SU-DHL-6 (cell line): ENCODE measurements around the gene GABRB1.

Source experiments
- H2AFZ ChIP-seq: fragments of 200-600 bp; sonication (generic); 2 replicates; pipeline ENCODE4 v1.6.1; 2014; ENCODE audit warnings: low read depth, mild to moderate bottlenecking, moderate library complexity, mixed read lengths, antibody characterized with exemption, low read length; ENCODE audit not compliant: severe bottlenecking
- H3F3A ChIP-seq: fragments of 200-600 bp; shearing (Covaris generic); 2 replicates; pipeline ENCODE4 v1.6.0; 2016; ENCODE audit warnings: antibody characterized with exemption, mild to moderate bottlenecking; ENCODE audit not compliant: insufficient read depth
- H3K27ac ChIP-seq: fragments of 200-600 bp; sonication (generic); 2 replicates; pipeline ENCODE4 v1.5.1; 2016; ENCODE audit warnings: low read depth, mild to moderate bottlenecking, low read length, moderate library complexity, mixed read lengths
- H3K27me3 ChIP-seq: fragments of 200-600 bp; sonication (generic), shearing (Covaris generic); 2 replicates; pipeline ENCODE4 v1.6.0; 2014; ENCODE audit warnings: mild to moderate bottlenecking, low read length
- H3K36me3 ChIP-seq: fragments of 200-600 bp; sonication (generic); 2 replicates; pipeline ENCODE4 v1.6.1; 2014; ENCODE audit warnings: mild to moderate bottlenecking, low read length, mixed read lengths
- H3K4me2 ChIP-seq: fragments of 300-600, 200-600 bp; shearing (Covaris generic), sonication (generic); 2 replicates; pipeline ENCODE4 v1.6.0; 2014; ENCODE audit warnings: low read length, low read depth, mild to moderate bottlenecking; ENCODE audit not compliant: poor library complexity, severe bottlenecking
- H3K4me3 ChIP-seq: fragments of 200-600 bp; sonication (generic); 2 replicates; pipeline ENCODE4 v1.5.1; 2014; ENCODE audit warnings: antibody characterized with exemption, low read length, mild to moderate bottlenecking, mixed read lengths; ENCODE audit not compliant: insufficient read depth, poor library complexity, severe bottlenecking
- H3K79me2 ChIP-seq: fragments of 200-600 bp; sonication (generic); 2 replicates; pipeline ENCODE4 v1.6.1; 2014; ENCODE audit warnings: mild to moderate bottlenecking, low read length, moderate library complexity; ENCODE audit not compliant: insufficient read depth
- H3K9ac ChIP-seq: fragments of 200-600 bp; sonication (generic); 2 replicates; pipeline ENCODE4 v1.7.0; 2014; ENCODE audit warnings: mild to moderate bottlenecking, low read length
- H3K9me2 ChIP-seq: fragments of 200-600 bp; sonication (generic); replicated peaks from 2 replicates; pipeline ENCODE4 v1.6.1; 2014; ENCODE audit warnings: low read length; ENCODE audit not compliant: insufficient read depth
- H3K9me3 ChIP-seq: fragments of 200-600 bp; sonication (generic); 2 replicates; pipeline ENCODE4 v1.6.1; 2014; ENCODE audit warnings: low read length, mixed read lengths; ENCODE audit not compliant: insufficient read depth
- H4K20me1 ChIP-seq: fragments of 200-600 bp; sonication (generic); 2 replicates; pipeline ENCODE4 v1.6.1; 2014; ENCODE audit warnings: low read depth, mild to moderate bottlenecking, antibody characterized with exemption, low read length, moderate library complexity, mixed read lengths
- EZH2phosphoT487 ChIP-seq: fragments of 200-600 bp; sonication (generic), shearing (Covaris generic); conservative IDR thresholded peaks from 2 replicates; pipeline ENCODE4 v1.6.1; 2018; ENCODE audit warnings: mild to moderate bottlenecking, antibody characterized with exemption, low read length, moderate library complexity, mixed read lengths
- TF ChIP-seq, protein P1 (sequence below): fragments of 200-600 bp; sonication (generic); IDR thresholded peaks from one replicate; pipeline ENCODE4 v1.5.1; 2017; ENCODE audit warnings: antibody characterized with exemption, mild to moderate bottlenecking, low read length, moderate library complexity; ENCODE audit not compliant: insufficient read depth, poor library complexity, severe bottlenecking

The GABRB1 gene

DNA sequence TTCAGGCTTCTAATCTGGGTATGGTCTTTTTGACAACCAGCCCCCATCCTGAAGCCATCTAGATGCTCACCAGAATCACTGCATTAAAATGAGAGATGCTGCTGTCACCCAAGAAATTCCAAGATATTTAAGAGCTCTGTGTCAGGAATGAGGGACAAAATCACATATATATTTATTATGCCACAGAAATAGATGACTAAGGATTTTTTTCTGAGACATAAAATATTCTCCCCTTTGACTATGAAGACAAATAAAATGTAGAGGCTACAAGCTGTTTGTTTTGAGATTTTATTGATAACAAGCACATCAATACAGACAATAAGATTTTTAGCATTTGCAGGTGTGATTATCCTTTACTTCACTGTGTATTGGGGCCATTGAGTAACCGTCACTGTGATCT lies 354.8 kb downstream of the GABRB1 start:
- H3K4me2 ChIP-seq: no peak overlapping the region
- no peaks in the 10 kb centered on the region for H3K36me3 ChIP-seq
- no peaks in the 10 kb centered on the region for H3K27me3 ChIP-seq
- TF ChIP-seq, protein P1, sequence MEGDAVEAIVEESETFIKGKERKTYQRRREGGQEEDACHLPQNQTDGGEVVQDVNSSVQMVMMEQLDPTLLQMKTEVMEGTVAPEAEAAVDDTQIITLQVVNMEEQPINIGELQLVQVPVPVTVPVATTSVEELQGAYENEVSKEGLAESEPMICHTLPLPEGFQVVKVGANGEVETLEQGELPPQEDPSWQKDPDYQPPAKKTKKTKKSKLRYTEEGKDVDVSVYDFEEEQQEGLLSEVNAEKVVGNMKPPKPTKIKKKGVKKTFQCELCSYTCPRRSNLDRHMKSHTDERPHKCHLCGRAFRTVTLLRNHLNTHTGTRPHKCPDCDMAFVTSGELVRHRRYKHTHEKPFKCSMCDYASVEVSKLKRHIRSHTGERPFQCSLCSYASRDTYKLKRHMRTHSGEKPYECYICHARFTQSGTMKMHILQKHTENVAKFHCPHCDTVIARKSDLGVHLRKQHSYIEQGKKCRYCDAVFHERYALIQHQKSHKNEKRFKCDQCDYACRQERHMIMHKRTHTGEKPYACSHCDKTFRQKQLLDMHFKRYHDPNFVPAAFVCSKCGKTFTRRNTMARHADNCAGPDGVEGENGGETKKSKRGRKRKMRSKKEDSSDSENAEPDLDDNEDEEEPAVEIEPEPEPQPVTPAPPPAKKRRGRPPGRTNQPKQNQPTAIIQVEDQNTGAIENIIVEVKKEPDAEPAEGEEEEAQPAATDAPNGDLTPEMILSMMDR: no peak
- no peak for TF ChIP-seq EZH2phosphoT487
- no peak overlapping the region for H2AFZ ChIP-seq
- H4K20me1 ChIP-seq: no peaks in the 10 kb centered on the region
- no peak overlapping the region for H3K4me3 ChIP-seq
- H3K9me2 ChIP-seq: no peaks in the 10 kb centered on the region
- no peaks in the 10 kb centered on the region for H3F3A ChIP-seq
- no peaks in the 10 kb centered on the region for H3K79me2 ChIP-seq
- no peaks in the 10 kb centered on the region for H3K9me3 ChIP-seq
- H3K27ac ChIP-seq: no peak overlapping the region
- H3K9ac ChIP-seq: no peak overlapping the region

DNA sequence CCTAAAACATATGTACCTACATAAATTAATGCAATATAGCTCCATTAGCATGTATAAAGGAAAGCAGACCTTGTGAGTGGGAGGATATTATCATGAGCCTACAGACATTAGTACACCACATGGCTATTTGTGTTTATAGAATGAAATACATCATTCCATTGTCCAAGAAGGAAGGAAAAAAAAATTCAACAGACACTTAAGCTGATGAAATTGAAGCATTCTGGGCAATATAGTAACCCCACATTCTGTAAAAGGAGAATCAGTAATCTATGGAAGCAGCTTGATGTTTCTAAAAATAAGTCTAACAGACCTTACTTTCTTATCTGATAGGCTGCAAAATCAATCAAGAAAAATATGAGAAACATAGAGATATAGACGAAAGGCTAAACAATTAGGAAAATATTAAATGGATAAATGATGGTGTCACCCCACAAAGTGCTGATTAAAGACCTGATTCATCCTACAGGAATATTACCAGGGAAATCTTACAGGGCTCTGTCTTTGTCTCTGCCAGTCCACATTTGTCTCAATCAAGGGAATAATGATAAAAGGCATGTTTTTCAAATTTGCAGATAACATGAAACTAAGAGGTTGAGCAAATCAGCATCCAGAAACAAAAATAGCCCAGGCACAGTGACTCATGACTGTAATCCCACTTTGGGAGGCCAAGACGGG lies 355.3 kb downstream of the GABRB1 start:
- H3K9me3 ChIP-seq: no peaks in the 10 kb centered on the region
- no peaks in the 10 kb centered on the region for H3K36me3 ChIP-seq
- H3K27me3 ChIP-seq: no peaks in the 10 kb centered on the region
- no peak overlapping the region for H3K9ac ChIP-seq
- TF ChIP-seq, protein P1: no peak
- TF ChIP-seq EZH2phosphoT487: no peak
- no peaks in the 10 kb centered on the region for H3K9me2 ChIP-seq
- no peak overlapping the region for H3K4me2 ChIP-seq
- no peak overlapping the region for H3K27ac ChIP-seq
- no peaks in the 10 kb centered on the region for H3K79me2 ChIP-seq
- no peak overlapping the region for H2AFZ ChIP-seq
- no peaks in the 10 kb centered on the region for H3F3A ChIP-seq
- no peak overlapping the region for H3K4me3 ChIP-seq
- no peaks in the 10 kb centered on the region for H4K20me1 ChIP-seq

DNA sequence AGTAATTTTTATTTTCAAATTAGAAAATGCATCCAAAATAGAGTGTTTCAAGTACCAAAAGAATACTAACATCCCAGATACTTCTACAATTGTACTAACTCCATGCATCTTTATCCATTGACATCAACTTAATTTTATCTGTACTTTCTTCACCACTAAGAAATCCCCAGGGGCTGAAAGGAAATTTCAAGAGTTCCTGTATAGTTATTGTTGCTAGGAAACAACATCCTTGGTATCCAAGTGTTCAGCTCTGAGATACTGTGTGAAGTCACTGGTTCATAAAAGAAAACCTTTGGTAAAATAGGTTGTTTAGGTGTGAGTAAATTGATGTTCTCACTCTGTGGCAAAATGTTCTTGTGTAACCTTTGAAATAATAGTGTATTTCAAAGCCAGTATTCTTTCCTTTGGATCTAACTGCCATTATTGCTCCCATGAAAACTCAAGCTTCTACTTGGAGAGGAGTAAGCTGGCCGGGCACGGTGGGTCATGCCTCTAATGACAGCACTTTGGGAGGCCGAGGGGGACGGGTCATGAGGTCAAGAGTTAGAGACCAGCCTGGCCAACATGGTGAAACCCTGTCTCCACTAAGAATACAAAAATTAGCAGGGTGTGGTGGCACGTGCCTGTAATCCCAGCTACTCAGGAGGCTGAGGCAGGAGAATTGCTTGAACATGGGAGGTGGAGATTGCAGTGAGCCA lies 359.2 kb downstream of the GABRB1 start:
- no peak overlapping the region for H2AFZ ChIP-seq
- TF ChIP-seq, protein P1: no peak
- no peak for TF ChIP-seq EZH2phosphoT487

More for the DNA sequence above, 359.2 kb downstream of the GABRB1 start:
- Histone ChIP-seq H3K79me2 (no peaks in the 10 kb centered on the region), H3F3A (no peaks in the 10 kb centered on the region), H3K27ac (no peak overlapping the region), H3K4me3 (no peak overlapping the region), H3K9me3 (no peaks in the 10 kb centered on the region), H3K36me3 (no peaks in the 10 kb centered on the region), H3K9me2 (no peaks in the 10 kb centered on the region), H3K4me2 (no peak overlapping the region), H4K20me1 (no peaks in the 10 kb centered on the region), H3K27me3 (no peaks in the 10 kb centered on the region), H3K9ac (no peak overlapping the region)
